B cell (primary cell): ENCODE measurements around the gene PCDHGA2.

Experiments used
- CTCF ChIP-seq: fragments of 200-600 bp; IDR thresholded peaks from one replicate; pipeline ENCODE4 v1.8.0; 2022; ENCODE audit warnings: antibody characterized with exemption, mild to moderate bottlenecking
- EZH2 ChIP-seq: IDR thresholded peaks from 2 replicates; pipeline ENCODE4 v1.6.1; 2012; ENCODE audit warnings: borderline replicate concordance, low read depth, mild to moderate bottlenecking, moderate library complexity, low read length; ENCODE audit not compliant: insufficient read depth, poor library complexity, severe bottlenecking

DNA sequence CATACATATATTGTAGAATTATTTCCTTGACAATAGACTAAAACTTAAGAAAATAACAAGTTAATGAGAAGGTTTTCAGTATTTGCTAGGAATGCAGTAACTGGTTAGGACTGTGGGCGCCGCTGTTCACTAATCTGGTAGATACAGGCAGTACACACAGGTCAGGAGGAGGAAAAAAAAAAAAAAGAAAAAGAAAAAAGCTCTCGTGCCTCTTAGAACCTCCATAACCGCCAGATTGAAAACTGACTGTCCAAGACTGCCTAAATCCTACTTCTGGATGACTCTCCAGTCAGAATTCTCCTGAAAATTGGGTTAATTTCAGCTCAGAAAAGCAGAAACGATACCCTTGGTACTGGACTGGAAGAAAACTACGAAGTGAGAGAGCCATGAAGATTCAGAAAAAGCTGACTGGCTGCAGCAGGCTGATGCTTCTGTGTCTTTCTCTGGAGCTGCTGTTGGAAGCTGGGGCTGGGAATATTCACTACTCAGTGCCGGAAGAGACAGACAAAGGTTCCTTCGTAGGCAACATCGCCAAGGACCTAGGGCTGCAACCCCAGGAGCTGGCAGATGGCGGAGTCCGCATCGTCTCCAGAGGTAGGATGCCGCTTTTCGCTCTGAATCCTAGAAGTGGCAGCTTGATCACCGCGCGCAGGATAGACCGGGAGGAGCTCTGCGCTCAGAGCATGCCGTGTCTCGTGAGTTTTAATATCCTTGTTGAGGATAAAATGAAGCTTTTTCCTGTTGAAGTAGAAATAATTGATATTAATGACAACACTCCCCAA lies 8.1 kb upstream of the PCDHGA2 start, which contains the start of gene PCDHGA1:
- peak; percentile 36 for TF ChIP-seq CTCF
- TF ChIP-seq EZH2, result no peak
